ENCODE data around the gene TOMM5.
"Not testable (repeated sequence)": the region's sequence is repeated elsewhere in the genome, so short reads cannot be mapped to it uniquely, and the experiment has no call there.

TOMM5 gene

DNA sequence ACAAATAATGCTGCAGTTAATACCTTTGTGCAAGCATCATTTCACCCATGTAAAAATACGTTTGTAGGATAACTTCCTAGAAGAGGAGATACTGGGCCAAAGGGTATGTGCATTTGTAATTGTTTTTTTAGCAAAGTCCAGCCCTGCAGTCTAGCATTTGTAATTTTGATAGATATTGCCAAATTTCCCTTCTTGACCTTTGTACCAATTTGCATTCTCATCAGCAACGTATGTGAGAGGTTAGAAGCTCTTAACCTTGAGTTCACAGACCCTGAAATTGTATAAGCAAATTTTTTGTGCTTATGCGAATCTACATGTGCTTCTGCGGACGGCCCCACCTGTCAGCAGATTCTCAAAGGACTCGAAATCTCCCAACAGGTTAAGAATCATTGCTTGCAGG, 18.6 kb upstream of the TOMM5 start:
- no peak for DNase-seq

DNA sequence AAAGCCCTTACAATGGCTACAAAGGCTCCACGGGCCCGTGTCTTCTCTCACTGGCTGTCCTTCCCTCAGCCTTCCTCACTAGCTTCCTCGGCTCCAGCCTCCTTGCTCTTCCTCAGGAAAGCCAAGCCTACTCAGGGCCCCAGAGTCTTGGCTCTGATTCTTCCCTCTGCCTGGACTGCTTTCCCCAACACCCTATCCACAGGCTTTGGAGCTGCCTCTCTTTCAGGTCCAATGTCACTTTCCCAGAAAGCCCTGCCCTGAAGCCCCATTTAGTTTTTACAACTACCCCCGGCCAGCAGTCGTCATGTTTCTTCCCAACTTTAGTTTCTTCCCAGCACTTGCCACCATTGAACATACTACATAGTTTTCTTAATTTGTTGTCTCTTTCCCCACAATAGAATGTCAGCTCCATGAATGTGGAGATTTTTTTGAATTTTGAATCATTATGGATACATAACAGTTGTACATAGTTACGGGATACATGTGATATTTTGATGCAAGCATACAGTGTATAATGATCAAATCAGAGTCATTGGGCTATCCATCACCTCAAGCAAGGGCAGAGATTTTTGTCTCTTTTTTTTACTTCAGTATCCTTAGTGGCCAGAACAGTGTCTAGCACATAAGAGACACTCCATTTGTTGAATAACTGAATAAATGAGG, 17.5 kb upstream of the TOMM5 start:
- no peak for DNase-seq

DNA sequence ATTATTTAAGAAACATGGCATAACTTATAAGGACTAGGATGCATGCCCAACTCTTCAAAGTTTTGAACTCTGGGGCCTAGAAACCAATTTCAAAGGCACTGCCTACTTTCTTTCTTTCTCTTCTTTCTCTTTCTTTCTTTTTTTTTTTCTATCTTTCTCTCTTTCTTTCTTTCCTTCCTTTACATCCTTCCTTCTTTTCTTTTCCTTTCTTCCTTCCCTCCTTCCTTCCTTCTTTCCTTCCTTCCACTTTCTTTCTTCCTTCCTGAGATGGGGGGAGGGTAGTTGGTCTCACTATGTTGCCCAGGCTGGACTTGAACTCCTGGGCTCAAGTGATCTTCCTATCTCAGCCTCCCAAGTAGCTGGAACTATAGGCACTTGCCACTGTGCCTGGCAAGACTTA, 15.9 kb upstream of the TOMM5 start:
- no peak for DNase-seq

DNA sequence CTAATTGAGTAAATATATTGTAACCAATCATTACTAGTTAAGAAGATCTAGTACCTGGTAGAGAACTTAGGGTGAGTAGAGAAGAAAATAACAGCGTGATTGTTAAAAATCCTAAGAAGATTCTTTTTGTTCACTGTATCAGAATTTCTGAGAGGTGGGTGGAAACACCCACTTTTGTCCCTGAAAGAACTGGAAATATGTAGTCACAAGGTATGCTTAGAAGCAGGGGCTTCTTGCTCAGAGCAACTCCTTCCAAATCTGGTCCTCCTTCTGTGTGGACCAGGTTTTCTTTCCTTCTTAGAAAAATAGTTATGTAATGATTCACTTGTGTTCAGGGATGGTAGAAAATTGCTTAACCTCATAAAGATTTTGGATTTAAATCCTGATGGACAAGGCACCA, 11.9 kb upstream of the TOMM5 start:
- no peak for DNase-seq

DNA sequence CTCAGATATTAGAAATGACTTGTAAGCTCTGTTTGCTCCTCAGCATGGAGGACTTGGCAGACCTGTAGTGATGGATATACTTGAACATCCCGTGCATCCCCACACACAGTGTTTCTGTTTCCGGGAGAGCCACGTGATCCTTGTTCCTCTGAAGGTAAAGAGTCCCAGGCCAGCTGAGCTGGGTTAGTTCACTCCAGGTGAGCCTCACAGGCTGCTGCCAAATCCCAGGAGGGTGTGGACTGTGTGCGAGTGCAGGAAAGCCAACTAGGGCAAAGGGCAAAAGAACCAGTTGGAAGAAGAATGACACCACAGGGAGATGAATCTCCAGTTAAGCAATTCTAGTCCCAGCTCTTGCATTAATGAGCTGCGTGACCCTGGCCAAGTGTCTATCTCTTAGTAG, 10.4 kb upstream of the TOMM5 start:
- no peak for DNase-seq

DNA sequence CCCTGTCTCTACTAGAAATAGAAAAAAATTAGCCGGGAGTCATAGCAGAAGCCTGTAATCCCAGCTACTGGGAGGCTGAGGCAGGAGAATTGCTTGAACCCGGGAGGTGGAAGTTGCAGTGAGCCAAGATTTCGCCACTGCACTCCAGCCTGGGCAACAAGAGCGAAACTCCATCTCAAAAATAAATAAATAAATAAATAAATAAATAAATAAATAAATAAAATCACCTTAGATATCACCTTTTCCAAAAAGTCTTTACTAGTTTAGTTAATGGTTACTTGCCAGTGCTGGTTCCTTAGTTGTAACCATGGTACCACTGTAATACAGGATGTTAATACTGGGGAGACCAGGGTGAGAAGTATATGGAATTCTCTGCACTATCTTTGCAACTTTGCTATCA, 9.7 kb upstream of the TOMM5 start:
- not testable (repeated sequence) for DNase-seq

DNA sequence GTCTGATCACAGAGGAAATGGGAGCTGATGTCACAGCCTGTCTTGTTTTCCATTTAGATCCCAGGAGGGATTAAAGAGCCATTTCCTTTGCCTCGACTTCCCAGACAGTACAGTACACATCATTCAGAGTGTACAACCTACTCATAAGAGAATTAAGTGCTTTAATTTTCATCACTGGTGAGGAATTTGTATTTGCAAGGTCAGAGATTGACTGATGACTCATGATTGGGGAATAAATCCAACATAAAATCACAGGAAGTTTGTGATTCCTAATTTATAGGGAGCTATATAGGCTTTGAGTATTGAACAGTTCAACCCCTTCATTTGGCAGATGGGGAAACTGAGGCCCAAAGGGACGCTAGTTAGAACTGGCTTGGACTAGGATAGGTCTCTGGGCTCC, 4.1 kb upstream of the TOMM5 start:
- DNase-seq: no peak

DNA sequence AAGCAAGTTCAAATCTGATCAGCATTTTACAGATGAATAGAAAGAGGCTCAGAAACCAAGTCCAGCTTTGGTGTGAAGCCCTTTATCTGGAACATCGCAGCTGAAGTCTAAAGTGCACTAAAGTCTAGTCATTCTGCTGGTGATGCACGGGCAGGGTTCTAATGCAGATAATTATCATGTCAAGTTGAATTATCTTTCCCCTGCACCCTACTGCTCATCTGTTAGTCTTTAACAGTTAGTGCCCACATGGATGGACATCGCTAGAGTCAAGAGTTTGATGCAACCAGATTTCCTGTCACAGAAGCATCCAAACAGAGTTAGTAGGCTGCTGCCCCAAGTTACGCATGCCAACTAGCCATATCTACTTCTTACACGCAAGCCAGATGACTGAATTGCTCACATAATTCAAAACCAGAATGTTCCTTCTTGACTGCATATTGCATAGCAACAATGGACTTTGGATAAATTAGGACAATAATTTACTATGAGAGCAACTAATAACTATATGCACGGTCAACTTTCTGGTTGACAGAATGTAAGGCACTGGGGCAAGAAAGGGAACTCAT, 1.6 kb upstream of the TOMM5 start:
- DNase-seq: no peak

DNA sequence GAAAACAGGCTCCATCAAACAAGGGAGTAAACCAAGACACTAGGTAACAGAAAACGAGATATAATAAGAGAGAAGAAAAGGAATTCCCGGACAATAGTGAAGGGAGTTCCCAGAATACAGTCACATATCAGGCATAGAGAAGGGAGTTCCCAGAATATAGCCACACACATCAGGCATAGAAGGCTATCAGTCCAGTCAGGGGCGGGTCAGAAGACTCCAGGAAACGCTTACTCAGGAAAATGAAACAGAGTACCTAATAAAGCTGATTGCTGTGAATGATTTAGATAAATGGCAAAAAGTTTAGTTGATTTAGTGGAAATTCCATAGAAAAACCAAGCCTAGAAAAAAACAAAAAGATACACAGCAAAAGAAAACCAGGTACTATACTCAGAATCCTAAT, 4.9 kb downstream of the TOMM5 start:
- DNase-seq: no peak

DNA sequence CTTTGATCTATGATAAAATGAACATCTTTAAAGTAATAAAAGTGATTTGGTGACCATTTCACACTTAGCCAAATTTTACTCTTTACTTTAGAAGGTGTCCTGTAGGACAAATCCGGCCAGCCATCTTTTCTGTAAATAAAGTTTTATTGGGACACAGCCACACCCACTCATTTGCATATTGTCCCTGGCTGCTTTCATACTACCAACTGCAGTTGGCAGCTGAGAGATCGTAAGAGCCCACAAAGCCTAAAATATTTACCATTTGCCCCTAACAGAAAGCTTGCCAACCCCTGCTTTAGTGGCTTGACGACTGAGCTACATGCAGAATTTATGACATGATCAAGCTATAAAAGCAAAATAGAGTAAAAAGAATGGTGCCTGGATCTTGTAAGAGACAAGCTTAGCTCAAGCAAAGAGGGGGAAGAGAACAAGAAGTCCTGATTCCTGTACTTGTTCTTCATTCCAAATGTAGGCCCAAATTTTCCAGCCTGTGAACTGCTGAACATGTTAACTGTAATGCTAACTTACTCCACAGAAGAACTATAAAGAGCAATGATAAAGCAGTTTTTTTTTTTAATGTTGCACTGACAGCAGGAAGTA, 8.8 kb downstream of the TOMM5 start:
- DNase-seq: no peak

DNA sequence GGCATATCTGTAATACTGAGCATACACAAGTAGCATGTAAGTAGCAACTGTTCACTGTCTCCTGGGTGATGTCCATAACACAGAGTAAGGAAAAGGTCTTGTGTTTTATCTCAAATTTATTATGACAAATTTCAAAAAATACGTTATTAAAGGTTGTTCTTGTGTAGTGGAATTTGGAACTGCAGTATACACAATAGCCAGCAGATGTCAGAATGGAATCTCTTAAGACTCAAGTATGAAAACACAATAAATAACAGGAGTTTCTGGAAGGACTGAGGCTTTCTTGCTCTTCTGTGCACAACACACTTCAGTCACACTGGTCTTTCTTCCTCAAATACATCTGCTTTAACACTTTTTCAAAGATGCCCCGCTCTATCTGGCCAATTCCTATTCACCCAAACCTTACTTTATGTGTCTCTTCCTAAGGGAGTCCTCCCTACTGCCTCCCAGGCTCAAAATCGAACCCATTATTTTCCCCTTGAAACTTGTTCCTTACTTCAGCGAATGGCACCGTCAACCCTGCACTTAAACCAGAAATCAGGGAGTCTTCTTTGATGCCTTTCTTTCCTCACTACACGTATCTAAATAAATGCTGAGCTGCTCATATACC, 9.7 kb downstream of the TOMM5 start:
- DNase-seq: no peak

DNA sequence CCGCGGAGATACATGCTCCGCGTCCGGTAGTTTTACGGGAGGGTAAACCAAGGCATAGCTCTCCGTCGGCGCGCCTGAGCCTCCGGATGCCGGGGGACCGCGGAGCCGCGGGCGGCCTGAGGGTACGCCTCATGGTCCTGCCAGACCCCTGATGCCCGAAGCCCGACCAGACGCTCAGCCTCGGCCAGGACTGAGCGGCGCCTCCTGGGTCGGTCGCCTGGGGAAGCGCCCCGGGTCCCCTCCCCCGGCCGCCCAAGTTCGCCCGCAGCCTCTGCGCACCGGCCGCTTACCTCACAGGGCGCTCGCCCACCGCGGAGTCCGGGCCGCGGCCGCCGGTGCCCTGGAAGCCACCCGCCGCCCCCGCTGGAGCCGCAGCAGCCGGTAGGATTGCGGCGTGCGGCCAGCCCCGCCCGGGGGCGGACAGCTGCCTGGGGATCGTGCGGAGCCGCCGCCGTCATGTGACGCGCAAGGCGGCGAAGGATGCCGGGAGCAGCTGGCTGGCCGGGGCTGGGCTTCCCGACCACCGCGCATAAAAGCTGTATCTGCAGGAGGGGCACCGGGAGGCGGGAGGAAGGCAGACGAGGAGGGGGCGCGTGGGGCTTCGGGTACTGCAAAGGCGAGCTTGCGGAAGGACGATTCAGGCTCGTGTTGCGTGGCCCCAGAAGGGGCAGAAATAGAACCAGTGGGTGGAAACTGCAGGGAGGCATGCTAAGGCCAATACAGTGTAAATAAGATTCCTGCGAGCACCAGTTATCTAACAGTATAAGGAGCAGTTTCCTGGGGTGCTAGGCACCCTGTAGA, 16.3 kb downstream of the TOMM5 start, which contains the start of gene FBXO10:
Gene FBXO10, minus strand, starts transcription at position 460 of the 801 bp plus-strand sequence. CDS start 34,612 bp downstream, outside the sequence.
- DNase-seq: peak; percentile 58

DNA sequence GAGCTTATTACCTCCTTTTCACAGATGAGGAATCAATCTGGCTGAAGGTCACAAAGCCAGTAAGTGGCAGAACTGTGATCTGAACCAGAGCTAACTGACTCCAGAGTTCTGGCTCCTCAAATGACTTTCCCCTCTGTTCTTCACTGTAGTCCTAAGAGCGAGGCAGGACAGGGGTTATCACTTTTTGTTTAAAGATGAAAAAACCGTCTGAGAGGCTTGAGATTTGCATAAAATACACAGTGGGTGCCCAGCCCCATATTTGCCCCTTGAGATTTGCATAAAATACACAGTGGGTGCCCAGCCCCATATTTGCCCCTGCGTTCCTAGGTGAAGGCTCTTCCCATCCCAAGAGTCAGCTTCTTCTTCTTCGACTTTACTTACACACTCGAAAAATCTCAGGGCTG, 16.9 kb downstream of the TOMM5 start:
- no peak for DNase-seq

DNA sequence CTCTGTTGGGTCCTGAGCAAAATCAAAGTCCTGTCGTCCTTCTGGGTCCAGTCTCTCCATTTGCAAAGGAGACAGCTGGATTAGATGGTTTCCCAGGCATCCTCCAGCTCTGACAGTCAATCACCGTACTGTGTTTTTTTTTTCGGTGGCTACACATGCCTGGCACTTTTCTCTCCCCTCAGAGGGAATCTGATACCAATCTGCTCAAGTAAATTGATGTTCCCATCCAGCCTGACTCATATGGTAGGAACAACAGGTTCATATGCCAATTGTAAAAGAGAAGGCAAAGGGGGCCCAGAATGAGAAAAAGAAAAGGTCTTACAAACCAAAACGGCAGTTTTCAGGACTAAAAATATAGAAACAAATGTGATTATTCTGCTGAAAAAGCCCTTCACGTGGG, 17.4 kb downstream of the TOMM5 start:
- no peak for DNase-seq

DNA sequence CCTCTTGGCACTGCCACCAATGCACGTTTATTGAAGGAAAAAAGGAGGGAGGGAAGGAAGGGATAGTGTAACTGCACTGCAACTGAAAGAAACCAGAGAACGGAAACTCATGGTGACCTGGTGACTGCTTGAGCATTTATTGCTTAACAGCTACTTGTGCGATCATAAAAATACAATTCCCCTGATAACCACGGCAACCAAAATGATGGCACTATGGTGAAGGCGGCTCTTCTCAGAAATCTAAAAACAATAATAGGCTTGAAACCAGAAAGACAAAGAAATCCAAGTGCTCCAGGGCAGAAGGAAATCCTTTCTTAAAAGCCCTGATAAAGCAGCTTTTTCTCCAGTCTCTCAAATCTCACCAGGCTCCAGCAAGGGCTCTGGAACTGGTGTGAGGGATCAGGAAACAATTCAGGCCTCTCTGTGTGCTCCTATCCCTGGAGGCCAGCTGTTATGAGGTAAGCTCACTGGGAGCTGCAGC, 18.1 kb downstream of the TOMM5 start:
- no peak for DNase-seq

DNA sequence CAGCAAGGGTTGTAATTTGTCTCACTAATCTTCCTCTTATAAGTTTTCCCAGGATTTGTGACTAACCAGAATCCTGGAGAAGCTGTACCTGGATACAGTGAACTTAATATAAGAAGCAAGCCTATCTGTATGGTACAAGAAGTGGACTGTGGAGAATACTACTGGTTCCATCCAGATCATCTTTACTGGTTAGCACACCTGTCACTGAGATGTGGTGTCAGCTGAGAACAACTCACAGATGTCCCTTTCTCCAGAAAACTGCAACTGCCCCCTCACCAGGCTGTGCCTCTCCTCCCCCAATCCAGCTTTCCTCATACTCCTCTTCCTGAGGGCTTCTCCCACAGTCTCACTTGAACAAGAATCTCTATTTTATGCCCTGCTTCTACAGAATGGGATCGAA, 21.1 kb downstream of the TOMM5 start:
- DNase-seq: no peak

DNA sequence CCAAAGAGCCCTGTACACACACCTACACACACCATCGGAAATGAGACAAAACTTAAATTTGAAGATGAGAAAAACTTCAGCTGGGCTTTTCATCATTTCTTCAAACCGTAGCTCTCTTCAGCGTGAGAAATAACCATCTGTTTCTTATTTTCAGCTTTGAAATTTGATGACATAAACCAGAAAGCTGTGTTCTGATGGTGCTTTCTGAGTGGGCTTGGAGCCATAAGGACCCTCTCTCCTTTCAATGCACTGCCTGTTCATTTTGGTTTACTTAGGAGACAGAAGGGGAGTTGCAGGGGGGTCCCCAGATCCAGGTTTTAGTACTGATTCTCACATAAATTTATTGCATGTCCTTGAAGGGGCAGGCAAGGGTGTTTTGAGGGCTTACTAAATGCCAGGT, 25.7 kb downstream of the TOMM5 start:
- DNase-seq: no peak

DNA sequence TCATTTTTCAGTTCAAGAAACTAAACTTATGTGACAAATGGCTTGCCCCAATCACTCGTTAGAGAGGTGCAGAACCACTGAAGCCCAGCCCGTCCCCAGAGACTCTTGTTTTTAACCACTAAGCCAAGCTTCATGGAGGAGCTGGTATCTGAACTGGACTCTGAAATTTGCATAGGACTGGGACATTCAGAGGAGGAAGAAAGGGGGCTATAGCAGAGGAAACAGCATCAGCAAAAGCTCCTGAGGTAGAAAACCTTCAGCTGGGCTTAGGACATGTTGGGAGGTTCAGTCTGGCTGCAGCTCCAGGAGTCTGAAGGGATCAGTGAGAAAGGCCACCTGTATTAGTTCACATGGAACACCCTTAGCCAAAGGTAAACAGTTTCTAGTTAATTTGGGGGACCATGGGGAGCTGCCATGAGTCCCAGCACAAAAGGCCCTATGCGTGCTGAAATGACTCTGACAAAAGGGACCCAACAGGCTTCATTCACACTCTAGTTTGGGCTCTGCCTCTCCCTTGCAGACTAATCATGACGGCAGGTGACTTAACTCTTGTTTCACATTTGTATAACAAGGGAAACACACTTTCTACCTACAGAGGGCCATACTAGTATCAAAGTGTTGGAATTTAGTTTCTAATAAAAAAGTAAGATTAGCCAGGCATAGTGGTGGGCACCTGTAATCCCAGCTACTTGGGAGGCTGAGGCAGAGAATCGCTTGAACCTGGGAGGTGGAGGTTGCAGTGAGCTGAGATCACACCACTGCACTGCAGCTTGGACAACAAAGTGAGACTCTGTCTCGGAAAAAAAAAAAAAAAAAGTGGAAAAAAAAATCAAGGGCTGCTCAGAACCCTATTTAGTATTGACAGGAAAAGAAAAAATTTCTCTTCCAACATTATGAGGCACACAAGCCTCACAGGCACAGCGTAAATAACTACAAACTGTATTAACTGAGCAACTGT, 26.5 kb downstream of the TOMM5 start:
- no peak for DNase-seq

DNA sequence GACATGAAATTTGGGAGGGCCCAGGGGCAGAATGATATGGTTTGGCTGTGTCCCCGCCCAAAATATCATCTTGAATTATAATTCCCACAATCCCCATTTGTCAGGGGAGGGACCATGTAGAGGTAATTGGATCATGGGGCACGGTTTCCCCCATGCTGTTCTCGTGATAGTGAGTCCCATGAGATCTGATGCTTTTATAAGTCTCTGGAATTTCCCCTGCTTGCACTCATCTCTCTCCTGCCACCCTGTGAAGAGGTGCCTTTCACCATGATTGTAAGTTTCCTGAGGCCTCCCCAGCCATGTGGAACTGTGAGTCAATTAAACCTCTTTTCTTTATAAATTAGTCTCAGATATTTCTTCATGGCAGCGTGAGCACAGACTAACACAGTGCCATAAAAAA, 27.5 kb downstream of the TOMM5 start:
- DNase-seq: no peak

DNA sequence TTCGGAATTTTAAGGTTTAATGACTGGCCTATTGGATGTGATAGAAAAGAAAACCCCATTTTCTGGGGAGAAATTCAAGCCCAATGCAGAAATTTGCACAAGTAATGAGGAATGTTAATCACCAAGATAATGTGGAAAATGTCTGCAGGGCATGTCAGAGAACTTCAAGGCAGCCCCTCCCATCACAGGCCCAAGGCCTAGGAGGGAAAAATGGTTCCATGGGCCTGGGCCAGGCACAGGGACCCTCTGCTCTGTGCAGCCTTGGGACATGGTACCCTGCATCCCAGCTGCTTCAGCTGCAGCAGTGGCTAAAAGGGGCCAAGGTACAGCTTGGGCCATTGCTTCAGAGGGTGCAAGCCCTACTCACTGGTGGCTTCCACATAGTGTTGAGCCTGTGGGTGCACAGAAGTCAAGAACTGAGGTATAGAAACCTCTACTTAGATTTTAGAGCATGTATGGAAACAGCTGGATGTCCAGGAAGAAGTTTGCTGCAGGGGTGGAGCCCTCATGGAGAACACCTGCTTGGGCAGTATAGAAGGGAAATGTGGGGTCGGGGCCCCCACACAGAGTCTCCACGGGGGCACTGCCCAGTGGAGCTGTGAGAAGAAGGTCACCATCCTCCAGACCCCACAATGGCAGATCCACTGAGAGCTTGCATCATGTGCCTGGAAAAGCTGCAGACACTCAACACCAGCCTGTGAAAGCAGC, 28.4 kb downstream of the TOMM5 start:
- DNase-seq: no peak

DNA sequence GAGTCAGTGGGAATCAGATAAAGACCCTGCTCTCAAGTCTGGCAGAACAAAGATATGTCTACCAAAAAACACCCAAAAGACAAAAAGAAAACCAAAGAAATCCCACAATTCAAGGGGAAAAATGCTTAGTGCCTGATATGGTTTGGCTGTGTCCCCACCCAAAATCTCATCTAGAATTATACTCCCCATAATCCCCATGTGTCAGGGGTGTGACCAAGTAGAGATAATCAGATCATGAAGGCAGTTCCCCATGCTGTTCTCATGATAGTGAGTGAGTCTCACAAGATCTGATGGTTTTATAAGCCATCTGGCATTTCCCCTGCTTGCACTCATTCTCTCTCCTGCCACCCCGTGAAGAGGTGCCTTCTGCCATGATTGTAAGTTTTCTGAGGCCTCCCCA, 29.6 kb downstream of the TOMM5 start:
- no peak for DNase-seq
